HG03354 (cell line): ENCODE results near the gene ANKS1B.
"Not testable (repeated sequence)": the region's sequence is repeated elsewhere in the genome, so short reads cannot be mapped to it uniquely, and the experiment has no call there.

ENCODE experiments used
- ATAC-seq: cut with Tn5 transposase; IDR thresholded peaks from one replicate; pipeline ENCODE4 v1.9.1; 2021; ENCODE audit warnings: mild to moderate bottlenecking; ENCODE audit not compliant: unreplicated experiment, poor library complexity, severe bottlenecking

ANKS1B gene

GRCh38 chr12:98837134-98837752 is 1147.5 kb downstream of the ANKS1B start:
- ATAC-seq = not testable (repeated sequence)

GRCh38 chr12:98830657-98831056 is 1154.1 kb downstream of the ANKS1B start:
- no peak for ATAC-seq

- ATAC-seq = no peak
These were observed 1155.7 kb downstream of the ANKS1B start for GRCh38 chr12:98828802-98829600.

GRCh38 chr12:98823012-98823411 is 1161.7 kb downstream of the ANKS1B start:
- no peak for ATAC-seq

- no peak for ATAC-seq
These were observed 1162.9 kb downstream of the ANKS1B start for GRCh38 chr12:98821866-98822265.

- no peak for ATAC-seq
These were observed 1163.5 kb downstream of the ANKS1B start for GRCh38 chr12:98821232-98821631.

GRCh38 chr12:98819821-98820404 is 1164.8 kb downstream of the ANKS1B start:
- no peak for ATAC-seq

GRCh38 chr12:98819071-98819470 is 1165.7 kb downstream of the ANKS1B start:
- no peak for ATAC-seq

- no peak for ATAC-seq
These were observed 1166.5 kb downstream of the ANKS1B start for GRCh38 chr12:98818239-98818638.

GRCh38 chr12:98817742-98818141 is 1167.0 kb downstream of the ANKS1B start:
- no peak for ATAC-seq

- no peak for ATAC-seq
These were observed 1168.0 kb downstream of the ANKS1B start for GRCh38 chr12:98816720-98817119.

GRCh38 chr12:98814254-98814653 is 1170.5 kb downstream of the ANKS1B start:
- no peak for ATAC-seq

GRCh38 chr12:98812225-98812624 is 1172.5 kb downstream of the ANKS1B start:
- no peak for ATAC-seq

- ATAC-seq = no peak
These were observed 1176.4 kb downstream of the ANKS1B start for GRCh38 chr12:98808243-98808875.

- ATAC-seq = no peak
These were observed 1177.5 kb downstream of the ANKS1B start for GRCh38 chr12:98807187-98807586.

- ATAC-seq = no peak
These were observed 1181.1 kb downstream of the ANKS1B start for GRCh38 chr12:98803468-98804209.

GRCh38 chr12:98799822-98800221 is 1184.9 kb downstream of the ANKS1B start:
- ATAC-seq = no peak

- ATAC-seq = no peak
These were observed 1185.5 kb downstream of the ANKS1B start for GRCh38 chr12:98799146-98799810.

- ATAC-seq = no peak
These were observed 1187.5 kb downstream of the ANKS1B start for GRCh38 chr12:98797200-98797599.
